GM12878 (cell line): ENCODE results near the gene COL4A3.
"Not testable (repeated sequence)": the region's sequence is repeated elsewhere in the genome, so short reads cannot be mapped to it uniquely, and the experiment has no call there.

Experiments
- CBFB ChIP-seq: IDR thresholded peaks from 2 replicates; pipeline ENCODE4 v1.6.1; 2016; ENCODE audit warnings: antibody characterized with exemption, low read depth
- CEBPB ChIP-seq, 2 experiments: fragments of 150-350 bp in 1 of 2; IDR thresholded peaks; 2 replicates each; pipeline ENCODE4 v1.6.1; 2012 to 2014; ENCODE audit warnings: low read depth in 2 of 2, low read length in 2 of 2, borderline replicate concordance in 1 of 2, inconsistent platforms in 1 of 2
- MAX ChIP-seq: IDR thresholded peaks from 2 replicates; pipeline ENCODE4 v1.6.1; 2012; ENCODE audit warnings: low read depth, low read length, improper control_type of control experiment
- NBN ChIP-seq: fragments of 450-650 bp; IDR thresholded peaks from 2 replicates; pipeline ENCODE4 v1.6.1; 2016
- NRF1 ChIP-seq: conservative IDR thresholded peaks from 2 replicates; pipeline ENCODE4 v1.6.1; 2011; ENCODE audit warnings: mild to moderate bottlenecking, low read depth, low read length, improper control_type of control experiment
- POLR2A ChIP-seq: IDR thresholded peaks from 2 replicates; pipeline ENCODE4 v1.6.1; 2011; ENCODE audit warnings: low read depth, mild to moderate bottlenecking, low read length
- POLR2AphosphoS5 ChIP-seq: IDR thresholded peaks from 2 replicates; pipeline ENCODE4 v1.6.1; 2011; ENCODE audit warnings: mild to moderate bottlenecking, low read length, inconsistent platforms
- TCF12 ChIP-seq: IDR thresholded peaks from 2 replicates; pipeline ENCODE4 v1.6.1; 2011; ENCODE audit warnings: low read depth, mild to moderate bottlenecking, low read length
- ZNF687 ChIP-seq: fragments of 450-650 bp; IDR thresholded peaks from 2 replicates; pipeline ENCODE4 v1.6.1; 2017; ENCODE audit warnings: mild to moderate bottlenecking, moderate library complexity

GRCh38 chr2:227225641-227226040 lies 61.2 kb downstream of the COL4A3 start:
- TF ChIP-seq POLR2A; CBFB; NRF1; POLR2AphosphoS5; NBN; ZNF687; CEBPB (IDR thresholded peaks at IDR 0.05; ENCODE audit: borderline replicate concordance in 1 of 2, low read depth in 2 of 2, low read length in 2 of 2); TCF12; MAX: not testable (repeated sequence)
